Vagina (tissue), 2 donors: Measurements from ENCODE around the gene PATJ. TPM values are rescaled to one million over a fixed set of nuclear protein-coding genes. Genes with fewer than 3 reads are reported as not detected.

Experiments
- DNase-seq, 2 donors: peaks; one replicate each; pipeline ENCODE4 v3.0.0-alpha.2; 2017; ENCODE audit errors: extremely low spot score in 2 of 2
- H3K27ac ChIP-seq: fragments of 200-600 bp; sonication (generic); one replicate; pipeline ENCODE4 v1.5.1; 2019
- H3K27me3 ChIP-seq: fragments of 200-600 bp; sonication (generic); one replicate; pipeline ENCODE4 v1.5.1; 2019
- H3K36me3 ChIP-seq, 2 donors: fragments of 200-600 bp; sonication (generic); one replicate each; pipeline ENCODE4 v1.5.1; 2017 to 2019
- H3K4me1 ChIP-seq: fragments of 200-600 bp; sonication (generic); one replicate; pipeline ENCODE4 v1.5.1; 2019
- H3K4me3 ChIP-seq, 2 donors: fragments of 200-600 bp; sonication (generic); 1 replicate in 1 of 2; 2 replicates in 1 of 2; pipeline ENCODE4 v1.5.1; 2016 to 2019
- H3K9me3 ChIP-seq: fragments of 200-600 bp; sonication (generic); one replicate; pipeline ENCODE4 v1.5.1; 2019
- CTCF ChIP-seq, 3 experiments: fragments of 450-650 bp in 2 of 3; fragments of 200-600 bp in 1 of 3; sonication (generic) in 1 of 3; IDR thresholded peaks; one replicate each; pipeline ENCODE4 v1.5.1; 2017 to 2019; ENCODE audit warnings: antibody characterized with exemption in 3 of 3, mild to moderate bottlenecking in 2 of 3, moderate library complexity in 2 of 3
- POLR2A ChIP-seq, 2 donors: fragments of 450-650 bp; IDR thresholded peaks; one replicate each; pipeline ENCODE4 v1.6.1; 2017; ENCODE audit warnings: antibody characterized with exemption in 2 of 2, mild to moderate bottlenecking in 2 of 2, moderate library complexity in 2 of 2
- POLR2AphosphoS5 ChIP-seq, 2 donors: sonication (generic); formaldehyde crosslinking; IDR thresholded peaks; one replicate each; pipeline ENCODE4 v1.9.0; 2017; ENCODE audit warnings: antibody characterized with exemption in 2 of 2, mild to moderate bottlenecking in 2 of 2, low read depth in 1 of 2; ENCODE audit not compliant: insufficient read depth in 1 of 2
- intact Hi-C: fragments of 100-400 bp; cut with DNase I; formaldehyde crosslinking; loops from one replicate; pipeline ENCODE4 v1.15.1; 2023
- total RNA-seq: library from RNA; depleted of rRNA; stranded (reverse); fragments of >200 nt; gene quantifications from one replicate; pipeline ENCODE4 v1.2.3, GENCODE V29; 2016

PATJ gene
- total RNA-seq, 1 donor from 2014 or later = 83.2 TPM

GRCh38 chr1:62126579-62127290, 384.5 kb downstream of the PATJ start:
- H3K27me3 ChIP-seq = no peaks in the 10 kb centered on the region
- no peaks in the 10 kb centered on the region for H3K4me1 ChIP-seq
- intact Hi-C loops = no loop called here
- H3K27ac ChIP-seq = no peak overlapping the region
- TF ChIP-seq CTCF (IDR thresholded peaks at IDR 0.05) (no peak), POLR2AphosphoS5 (IDR thresholded peaks at IDR 0.05; ENCODE audit: insufficient read depth in 1 of 2, low read depth in 1 of 2) (no peak), POLR2A (IDR thresholded peaks at IDR 0.05) (no peak)
- H3K9me3 ChIP-seq = no peaks in the 10 kb centered on the region
- H3K36me3 ChIP-seq = peaks cover 0 to 6% of the 10 kb centered on the region in 2 donors
- DNase-seq = no peak
- H3K4me3 ChIP-seq = no peak overlapping the region

GRCh38 chr1:62128745-62129144, 386.5 kb downstream of the PATJ start:
- Histone ChIP-seq H3K27ac (no peak overlapping the region), H3K4me3 (no peak overlapping the region), H3K36me3 (peaks cover 0 to 6% of the 10 kb centered on the region in 2 donors), H3K4me1 (no peaks in the 10 kb centered on the region), H3K9me3 (no peaks in the 10 kb centered on the region), H3K27me3 (no peaks in the 10 kb centered on the region)
- DNase-seq = no peak
- TF ChIP-seq CTCF (IDR thresholded peaks at IDR 0.05) (no peak), POLR2A (IDR thresholded peaks at IDR 0.05) (no peak), POLR2AphosphoS5 (IDR thresholded peaks at IDR 0.05; ENCODE audit: insufficient read depth in 1 of 2, low read depth in 1 of 2) (no peak)
- intact Hi-C loops = no loop called here

GRCh38 chr1:62131093-62131725, 388.9 kb downstream of the PATJ start:
- intact Hi-C loops = loop anchor here (10.0 kb wide), 1 partner anchor 46 kb away; no protein-coding TSS in a partner anchor
- Histone ChIP-seq H3K9me3 (no peaks in the 10 kb centered on the region), H3K27me3 (no peaks in the 10 kb centered on the region), H3K27ac (no peak overlapping the region), H3K4me1 (no peaks in the 10 kb centered on the region), H3K36me3 (peaks cover 0 to 6% of the 10 kb centered on the region in 2 donors), H3K4me3 (no peak overlapping the region)
- no peak for DNase-seq
- TF ChIP-seq POLR2A (IDR thresholded peaks at IDR 0.05) = no peak
- TF ChIP-seq CTCF (IDR thresholded peaks at IDR 0.05) = peak in 1 of 3 experiments; percentile 52
- no peak for TF ChIP-seq POLR2AphosphoS5 (IDR thresholded peaks at IDR 0.05; ENCODE audit: insufficient read depth in 1 of 2, low read depth in 1 of 2)

- Histone ChIP-seq H3K27ac (no peak overlapping the region), H3K36me3 (no peaks in the 10 kb centered on the region), H3K9me3 (no peaks in the 10 kb centered on the region), H3K4me1 (no peaks in the 10 kb centered on the region), H3K27me3 (no peaks in the 10 kb centered on the region), H3K4me3 (no peak overlapping the region)
- intact Hi-C loops = loop anchor here (10.0 kb wide), 1 partner anchor 53 kb away; no protein-coding TSS in a partner anchor
- TF ChIP-seq CTCF (IDR thresholded peaks at IDR 0.05) = no peak
- no peak for TF ChIP-seq POLR2A (IDR thresholded peaks at IDR 0.05)
- no peak for TF ChIP-seq POLR2AphosphoS5 (IDR thresholded peaks at IDR 0.05; ENCODE audit: insufficient read depth in 1 of 2, low read depth in 1 of 2)
- DNase-seq = no peak
These were observed 395.7 kb downstream of the PATJ start for GRCh38 chr1:62138029-62138428.

GRCh38 chr1:62139410-62139809, 397.1 kb downstream of the PATJ start:
- intact Hi-C loops = loop anchor here (10.0 kb wide), 1 partner anchor 55 kb away; no protein-coding TSS in a partner anchor
- H3K36me3 ChIP-seq = no peaks in the 10 kb centered on the region
- H3K27me3 ChIP-seq = no peaks in the 10 kb centered on the region
- no peak for DNase-seq
- H3K4me1 ChIP-seq = no peaks in the 10 kb centered on the region
- H3K9me3 ChIP-seq = no peaks in the 10 kb centered on the region
- no peak overlapping the region for H3K27ac ChIP-seq
- TF ChIP-seq POLR2AphosphoS5 (IDR thresholded peaks at IDR 0.05; ENCODE audit: insufficient read depth in 1 of 2, low read depth in 1 of 2) (no peak), POLR2A (IDR thresholded peaks at IDR 0.05) (no peak), CTCF (IDR thresholded peaks at IDR 0.05) (no peak)
- no peak overlapping the region for H3K4me3 ChIP-seq
